Epithelial cell of prostate (primary cell): ENCODE data around the gene E2F2.
A peak's percentile ranks its signal among the peaks of the same experiment; 100 is the strongest.
"Not testable (repeated sequence)": the region's sequence is repeated elsewhere in the genome, so short reads cannot be mapped to it uniquely, and the experiment has no call there.

Experiments used
- DNase-seq: peaks from one replicate; pipeline ENCODE4 v3.0.0-alpha.2; 2011; ENCODE audit warnings: low read depth, low spot score
- H3K27ac ChIP-seq: fragments of 450-650 bp; 2 replicates; pipeline ENCODE4 v1.5.1; 2017; ENCODE audit warnings: mild to moderate bottlenecking

Gene E2F2

DNA sequence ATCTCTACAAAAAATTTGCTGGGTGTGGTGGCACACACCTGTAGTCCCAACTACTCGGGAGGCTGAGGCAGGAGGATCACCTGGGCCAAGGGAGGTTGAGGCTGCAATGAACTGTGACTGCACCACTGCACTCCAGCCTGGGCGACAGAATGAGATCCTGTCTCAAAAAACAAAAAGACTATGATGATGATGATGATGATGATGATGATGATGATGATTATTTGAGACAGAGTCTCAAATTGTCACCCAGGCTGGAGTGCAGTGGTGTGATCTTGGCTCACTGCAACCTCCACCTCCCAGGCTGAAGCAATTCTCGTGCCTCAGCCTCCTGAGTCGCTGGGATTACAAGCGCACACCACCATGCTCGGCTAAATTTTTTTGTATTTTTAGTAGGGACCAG is 38.3 kb downstream of the E2F2 start:
- not testable (repeated sequence) for H3K27ac ChIP-seq

DNA sequence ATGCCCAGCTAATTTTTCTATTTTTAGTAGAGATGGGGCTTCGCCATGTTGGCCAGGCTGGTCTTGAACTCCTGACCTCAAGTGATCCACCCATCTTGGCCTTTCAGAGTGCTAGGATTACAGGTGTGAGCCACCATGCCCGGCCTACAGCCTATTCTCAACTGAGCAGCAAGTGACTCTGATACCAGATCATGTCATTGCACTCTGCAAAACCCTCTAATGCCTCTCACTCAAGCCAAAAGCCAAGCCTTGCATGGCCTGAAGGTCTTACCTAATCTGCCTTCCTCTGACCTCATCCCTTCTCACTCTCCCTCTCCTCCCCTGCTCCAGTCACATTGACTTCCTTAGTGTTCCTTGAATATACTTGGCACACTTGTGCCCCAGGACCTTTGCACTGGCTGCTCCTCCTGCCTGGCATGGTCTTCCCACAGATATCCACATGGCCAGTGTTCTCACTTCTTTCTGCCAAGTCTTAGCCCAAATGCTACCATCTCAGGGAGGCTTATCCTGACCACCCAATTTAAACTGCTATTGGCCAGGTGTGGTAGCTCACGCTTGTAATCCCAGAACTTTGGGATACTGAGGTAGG is 38.8 kb downstream of the E2F2 start:
- DNase-seq: no peak
- H3K27ac ChIP-seq: no peak overlapping the region

More for the DNA sequence above, 38.3 kb downstream of the E2F2 start:
- DNase-seq: not testable (repeated sequence)

DNA sequence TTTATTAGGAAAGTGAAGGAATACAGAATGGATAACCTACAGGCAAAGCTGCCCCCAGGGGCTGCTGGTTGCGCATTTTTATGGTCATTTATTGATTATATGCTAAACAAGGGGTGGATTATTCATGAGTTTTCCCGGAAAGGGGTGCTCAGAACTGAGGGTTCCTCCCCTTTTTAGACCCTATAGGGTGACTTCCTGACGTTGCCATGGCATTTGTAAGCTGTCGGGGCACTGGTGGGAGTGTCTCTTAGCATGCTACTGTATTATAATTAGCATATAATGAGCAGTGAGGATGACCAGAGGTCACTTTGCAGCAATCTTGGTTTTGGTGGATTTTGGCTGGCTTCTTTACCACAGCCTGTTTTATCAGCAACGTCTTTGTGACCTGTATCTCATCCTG is 41.2 kb downstream of the E2F2 start:
- DNase-seq: no peak
- no peak overlapping the region for H3K27ac ChIP-seq

DNA sequence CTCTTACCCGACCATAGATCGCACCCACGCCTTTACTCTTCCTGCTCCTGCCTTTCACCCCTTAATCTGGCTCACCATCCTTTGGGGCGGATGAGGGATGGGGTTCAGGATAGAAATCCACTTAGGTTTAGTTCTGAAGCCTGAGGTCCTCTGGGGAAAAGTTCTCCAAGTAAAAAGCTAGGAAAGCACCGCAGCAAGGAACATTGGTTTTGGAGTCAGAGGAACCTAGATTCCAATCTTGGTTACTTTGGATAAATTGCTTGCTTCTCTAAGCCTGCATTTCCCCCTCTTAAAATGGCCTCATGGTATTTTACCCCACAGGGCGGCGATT is 46.1 kb downstream of the E2F2 start:
- no peak overlapping the region for H3K27ac ChIP-seq
- DNase-seq: no peak

DNA sequence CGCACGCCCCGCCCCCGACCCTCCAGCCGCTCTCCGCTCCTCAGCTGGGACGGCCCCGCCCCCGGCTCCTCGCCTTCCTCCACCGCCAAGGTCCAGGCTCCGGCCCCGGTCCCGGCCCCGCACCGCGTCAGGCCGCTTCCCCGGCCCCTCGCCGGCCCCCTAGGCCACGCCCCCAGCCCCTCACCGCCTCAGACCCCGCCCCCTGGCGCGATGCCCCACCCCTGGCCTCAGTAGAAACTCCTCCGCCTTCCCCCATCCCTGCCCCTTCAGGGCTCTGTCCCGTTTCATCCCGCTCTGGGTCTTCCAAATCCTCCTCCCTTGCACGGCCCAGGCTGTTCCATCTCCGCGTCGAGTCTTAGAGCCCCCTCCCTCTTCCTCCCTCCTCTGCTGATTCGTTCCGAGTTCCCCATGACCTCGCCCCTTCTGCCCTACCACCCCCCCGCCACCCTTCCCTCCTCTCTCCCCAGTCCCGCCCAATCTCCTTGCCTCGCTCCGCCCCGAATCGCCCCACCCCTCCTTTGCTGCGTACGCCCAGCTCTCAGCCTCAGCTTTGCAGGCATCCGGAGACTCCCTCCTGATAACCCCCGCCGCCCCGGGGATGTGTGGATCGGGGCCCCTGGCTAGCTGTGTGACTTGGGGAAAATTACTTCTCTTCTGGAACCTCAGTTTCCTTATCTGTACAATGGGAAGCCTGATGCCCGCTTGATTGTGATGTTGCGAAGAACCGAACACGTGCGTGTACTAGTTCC is 46.6 kb downstream of the E2F2 start:
- no peak overlapping the region for H3K27ac ChIP-seq
- DNase-seq: peak; percentile 50

DNA sequence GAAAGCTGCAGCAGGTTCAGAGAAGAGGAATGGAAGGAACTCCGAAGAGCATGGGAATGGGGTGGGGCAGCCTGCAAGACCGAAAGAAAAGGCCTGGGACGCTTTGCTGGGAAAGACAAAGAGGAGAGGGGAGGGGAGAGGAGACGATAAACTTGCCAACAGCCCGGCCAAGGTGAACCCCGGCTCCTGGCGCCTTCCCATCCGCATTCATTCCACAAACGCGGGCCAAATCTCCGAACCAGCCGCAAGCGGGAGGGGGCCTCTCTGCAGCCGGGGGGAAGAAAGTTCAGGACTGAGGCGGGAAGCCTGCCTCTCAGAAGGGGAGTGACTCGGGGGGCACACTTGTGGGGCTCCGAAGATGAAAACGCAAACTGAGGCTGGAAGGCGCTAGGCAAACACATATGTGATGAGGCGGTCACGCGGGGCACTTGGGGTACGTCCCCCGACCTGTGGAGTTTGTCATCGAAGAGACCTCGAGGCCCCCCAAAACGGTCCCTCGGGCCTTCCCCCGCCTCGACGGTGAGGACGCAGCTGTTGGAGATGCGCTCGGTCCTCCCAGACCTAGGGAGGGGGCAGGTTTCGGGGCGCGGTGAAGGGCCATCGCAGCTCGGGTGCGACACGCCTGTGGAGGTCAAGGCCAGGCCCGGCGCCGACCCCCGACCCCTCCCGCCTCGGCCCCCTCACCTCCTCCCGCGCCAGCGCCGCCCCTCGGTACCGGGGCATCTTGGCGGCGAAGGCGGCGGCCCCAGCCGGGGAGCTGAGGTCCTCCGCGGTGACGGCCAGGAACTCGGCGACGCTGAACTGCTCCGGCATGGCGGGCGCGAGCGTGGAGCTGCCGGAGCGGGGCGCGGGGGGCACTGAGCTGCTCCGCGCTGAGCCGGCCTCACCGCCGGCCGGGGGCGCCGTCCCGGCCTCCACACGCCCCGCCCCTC is 47.4 kb downstream of the E2F2 start, which contains the start of gene ASAP3:
TSS of gene ASAP3 (minus strand) at position 859 of the 932 bp plus-strand sequence. CDS start at position 813, 46 bp downstream.
- no peak within 1 kb of the TSS for H3K27ac ChIP-seq
- no peak for DNase-seq

DNA sequence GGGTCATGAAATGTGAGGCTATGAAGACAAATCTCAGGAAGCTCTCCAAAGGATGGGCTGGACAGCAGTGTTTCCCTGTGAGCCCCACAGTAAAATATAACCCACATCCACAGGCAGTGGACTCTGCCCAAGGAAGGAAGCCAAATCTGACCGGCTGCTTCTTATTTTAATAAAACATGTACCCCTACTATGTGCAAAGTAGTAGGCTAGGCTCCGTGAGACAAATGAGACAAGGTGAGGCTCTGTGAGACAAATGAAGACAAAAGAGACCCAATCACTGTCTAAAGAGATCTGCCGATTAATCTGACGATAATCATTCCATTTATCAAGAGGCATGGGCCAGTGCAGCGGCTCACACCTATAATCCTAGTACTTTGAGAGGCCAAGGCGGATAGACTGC is 49.1 kb downstream of the E2F2 start:
- H3K27ac ChIP-seq: no peak overlapping the region
- DNase-seq: no peak

DNA sequence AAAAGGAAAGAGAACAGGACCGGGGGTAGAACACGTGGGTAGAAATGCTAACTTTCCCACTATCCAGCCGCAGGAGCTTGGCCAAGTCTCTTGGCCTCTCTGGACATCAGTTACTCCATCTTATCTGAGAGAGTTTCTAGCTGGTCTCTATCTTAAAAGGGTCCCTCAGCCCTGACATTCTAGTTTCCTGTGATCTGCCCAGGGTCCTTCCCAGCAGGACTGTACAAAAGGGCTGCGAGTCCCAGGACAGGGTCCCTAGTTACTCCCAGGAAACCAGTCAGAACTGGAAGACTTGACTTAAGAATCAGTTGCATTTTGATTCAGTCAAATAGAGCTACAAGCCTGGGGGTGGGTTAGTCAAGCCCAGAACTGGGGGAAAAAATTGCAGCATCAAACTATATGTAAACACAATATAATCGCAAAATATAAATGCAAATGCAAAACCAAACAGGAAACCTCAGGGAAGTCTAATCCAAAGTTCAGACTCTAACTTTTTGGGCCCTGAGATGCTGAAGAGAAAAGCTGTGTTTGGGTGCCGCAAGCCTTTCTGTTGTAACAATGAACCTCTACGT is 49.9 kb downstream of the E2F2 start:
- H3K27ac ChIP-seq: no peak overlapping the region
- no peak for DNase-seq

DNA sequence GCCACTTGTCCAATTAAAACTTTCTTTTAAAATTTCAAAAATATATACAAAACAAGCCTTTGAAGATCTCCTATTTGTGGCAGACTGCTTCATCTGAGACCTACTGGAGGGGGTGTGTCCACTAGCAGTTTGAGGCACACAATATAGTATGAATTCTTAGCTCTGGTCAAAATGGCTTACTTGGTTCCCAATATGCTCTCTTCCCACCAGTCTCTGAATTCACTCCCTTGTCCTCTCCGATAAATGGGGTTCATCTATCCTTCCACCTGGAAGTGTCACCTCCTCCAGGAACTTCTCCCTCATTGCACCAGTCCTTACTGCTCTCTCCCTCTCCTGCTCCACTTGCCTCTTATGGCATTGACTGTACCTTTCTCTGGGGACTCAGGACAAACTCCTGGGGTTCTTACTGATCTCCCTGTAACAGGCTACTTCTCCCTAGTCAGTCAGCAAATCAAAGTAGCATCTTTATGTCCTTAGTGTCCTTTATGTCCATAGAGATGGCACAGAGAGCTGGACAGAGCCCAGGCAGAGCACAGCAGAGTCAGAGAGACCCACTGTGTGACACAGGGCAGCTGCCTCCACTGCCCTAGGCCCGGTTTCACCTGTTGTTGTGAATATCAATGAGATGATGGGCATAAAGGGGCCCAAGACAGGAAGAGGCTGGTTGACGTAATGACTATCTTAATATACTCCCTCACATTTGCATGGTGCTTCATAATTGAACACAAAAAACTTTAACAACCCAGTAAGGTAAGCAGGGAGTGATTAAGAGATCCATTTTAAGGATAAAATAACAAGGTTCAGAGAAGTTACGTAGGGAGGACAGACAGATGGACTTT is 50.6 kb downstream of the E2F2 start:
- DNase-seq: no peak
- no peak overlapping the region for H3K27ac ChIP-seq

DNA sequence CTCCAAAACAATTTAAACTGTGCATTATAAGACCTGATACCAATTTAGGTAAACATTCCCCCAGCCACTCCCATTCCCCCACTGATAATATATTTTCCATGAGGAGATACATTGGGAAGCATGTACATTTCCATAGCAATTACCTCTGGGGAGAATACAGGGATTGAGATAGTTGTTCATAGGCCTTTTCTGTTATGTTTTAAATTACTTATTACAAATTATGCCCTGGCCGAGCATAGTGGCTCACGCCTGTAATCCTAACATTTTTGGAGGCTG is 51.4 kb downstream of the E2F2 start:
- no peak for DNase-seq
- H3K27ac ChIP-seq: no peak overlapping the region

DNA sequence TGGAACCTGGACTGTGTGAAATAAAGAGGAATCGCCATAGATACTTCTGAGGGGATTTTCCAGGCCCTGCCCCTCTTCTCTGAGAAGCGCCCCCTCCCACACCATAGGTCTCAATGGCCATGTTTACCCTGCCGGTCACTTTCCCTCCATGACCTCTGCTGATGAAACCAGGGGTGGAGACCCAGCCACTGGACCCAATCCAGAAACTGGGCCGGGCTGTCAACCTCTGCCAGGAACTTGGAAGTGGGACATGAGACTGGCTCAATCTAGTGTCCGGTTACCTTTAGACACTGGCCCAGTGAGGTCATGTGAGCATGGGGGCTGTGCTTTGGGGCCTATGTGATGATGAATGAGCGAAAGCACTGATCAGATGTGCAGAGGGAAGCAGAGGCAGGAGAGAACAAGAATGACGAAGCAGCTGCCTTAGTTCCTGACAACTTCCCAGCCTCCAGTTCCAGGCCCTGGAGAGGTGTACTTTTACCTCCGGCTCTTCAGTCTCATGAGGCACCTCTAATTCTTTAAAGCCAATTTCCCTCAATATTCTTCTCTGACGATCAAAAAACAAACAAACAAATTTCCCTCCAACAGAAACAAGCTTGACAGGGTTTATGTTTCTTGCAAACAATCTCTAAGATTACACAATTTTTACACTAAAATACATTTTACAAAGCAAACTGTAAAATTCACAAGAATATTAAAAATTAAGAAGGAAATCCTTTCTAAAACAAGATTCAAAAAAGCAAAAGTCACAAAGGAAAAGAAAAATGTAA is 52.0 kb downstream of the E2F2 start:
- H3K27ac ChIP-seq: no peak overlapping the region
- no peak for DNase-seq

DNA sequence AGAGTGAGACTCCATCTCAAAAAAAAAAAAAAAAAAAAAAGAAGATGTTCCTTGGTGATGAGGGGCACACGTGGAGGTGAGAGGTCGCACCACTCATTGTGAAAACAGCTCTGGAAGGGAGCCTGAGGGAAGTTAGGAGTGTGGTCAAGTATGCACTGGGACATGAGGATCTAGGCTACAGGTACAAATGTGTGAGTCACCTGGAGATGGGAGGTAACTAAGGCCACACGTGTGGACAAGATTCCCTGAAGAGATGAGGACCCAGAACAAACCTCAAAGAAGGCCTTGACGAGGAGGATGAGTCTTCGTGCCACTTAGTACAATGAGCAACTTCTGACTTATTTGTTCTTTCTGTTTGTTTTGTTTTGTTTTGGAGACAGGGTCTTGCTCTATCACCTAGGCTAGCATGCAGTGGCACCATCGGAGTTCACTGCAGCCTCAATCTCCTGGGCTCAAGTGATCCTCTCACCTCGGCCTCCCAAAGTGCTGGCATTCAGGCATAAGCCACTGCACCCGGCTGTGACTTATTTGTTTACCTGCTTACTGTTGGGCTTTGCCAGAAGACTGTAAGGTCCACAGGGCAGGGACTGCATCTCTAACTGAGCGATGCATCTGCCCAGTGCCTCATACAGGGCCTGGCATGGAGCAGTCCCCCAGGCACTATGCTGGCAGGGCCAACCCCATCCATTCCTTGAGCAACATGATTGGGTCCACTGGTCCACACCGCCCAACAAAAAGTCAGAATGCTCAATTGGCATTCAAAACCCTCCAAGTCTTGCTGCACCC is 53.5 kb downstream of the E2F2 start:
- no peak for DNase-seq
- H3K27ac ChIP-seq: no peak overlapping the region

DNA sequence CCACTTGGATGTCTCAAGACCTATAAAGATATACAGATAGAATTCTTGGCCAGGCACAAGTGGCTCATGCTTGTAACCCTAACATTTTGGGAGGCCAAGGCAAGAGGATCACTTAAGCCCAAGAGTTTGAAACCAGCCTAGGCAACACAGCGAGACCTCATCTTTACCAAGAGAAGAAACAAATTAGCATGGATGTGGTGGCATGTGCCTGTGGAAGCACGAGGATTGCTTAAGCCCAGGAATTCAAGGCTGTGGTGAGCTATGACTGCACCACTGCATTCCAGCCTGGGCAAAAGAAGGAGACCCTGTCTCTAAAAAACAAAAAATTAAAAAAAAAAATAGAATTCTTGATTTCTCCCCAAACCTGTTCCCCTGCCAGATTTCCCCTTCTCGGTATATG is 55.4 kb downstream of the E2F2 start:
- no peak for DNase-seq

DNA sequence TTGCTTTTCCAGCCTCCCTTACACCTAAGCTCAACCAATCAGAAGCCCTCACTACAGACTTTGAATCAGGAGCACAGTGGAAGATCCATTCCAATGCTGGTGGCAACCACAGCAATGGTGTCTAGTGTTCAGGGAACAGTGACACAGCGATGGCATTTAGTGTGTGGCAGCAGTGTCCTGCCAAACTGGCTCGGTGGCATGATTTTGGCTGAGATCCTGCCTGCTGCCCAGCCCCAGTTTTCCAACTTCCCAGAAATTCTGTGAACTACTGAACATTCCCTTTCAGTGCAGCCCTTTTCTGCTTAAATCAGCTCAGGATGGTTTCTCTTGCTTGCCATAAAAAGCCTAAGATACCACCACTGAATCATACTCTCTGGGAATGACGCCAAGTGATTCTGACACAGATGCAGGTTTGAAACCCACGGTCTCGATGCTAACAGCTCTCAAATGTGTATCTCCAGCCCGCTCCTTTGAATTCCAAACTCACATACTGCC is 55.9 kb downstream of the E2F2 start:
- H3K27ac ChIP-seq: no peak overlapping the region
- DNase-seq: no peak

More for the DNA sequence above, 55.4 kb downstream of the E2F2 start:
- no peak overlapping the region for H3K27ac ChIP-seq

DNA sequence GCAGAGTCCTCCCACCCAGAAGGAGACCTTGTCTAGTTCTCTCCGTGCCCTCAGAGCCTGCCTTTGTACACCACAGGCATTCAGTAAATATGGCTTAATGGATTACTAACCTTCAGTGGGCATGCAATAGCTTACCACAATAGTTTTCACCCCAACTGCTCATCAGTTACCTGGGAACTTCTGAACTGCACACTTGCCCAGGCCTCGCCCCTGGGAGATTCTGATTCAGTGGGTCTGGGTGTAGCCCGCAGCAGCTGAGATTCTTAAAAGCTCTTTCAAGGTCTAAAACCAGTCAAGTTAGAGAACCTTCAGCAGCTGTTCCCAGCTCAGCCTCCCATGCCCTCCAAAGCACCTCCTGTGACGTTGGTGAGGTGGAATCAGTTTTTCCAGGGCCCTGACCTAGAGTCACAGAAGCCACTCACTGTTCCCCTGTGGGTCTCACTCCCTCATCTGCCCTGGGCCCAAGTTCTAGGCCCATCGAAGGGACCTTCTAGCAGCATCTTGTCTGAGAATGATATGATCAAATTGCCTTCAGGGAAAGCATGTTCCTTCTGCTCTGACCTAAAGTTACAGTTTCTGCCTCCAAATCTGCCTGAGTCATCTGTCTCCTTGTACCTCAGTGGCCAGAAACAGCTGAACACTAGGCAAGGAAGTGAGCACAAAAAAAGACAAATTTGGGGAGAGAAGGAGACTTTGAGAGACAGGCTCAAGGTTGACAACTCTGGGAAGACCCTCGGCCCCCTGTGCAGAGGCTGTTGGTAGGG is 57.8 kb downstream of the E2F2 start:
- H3K27ac ChIP-seq: peak overlapping the region; percentile 42
- DNase-seq: peak; percentile 83

DNA sequence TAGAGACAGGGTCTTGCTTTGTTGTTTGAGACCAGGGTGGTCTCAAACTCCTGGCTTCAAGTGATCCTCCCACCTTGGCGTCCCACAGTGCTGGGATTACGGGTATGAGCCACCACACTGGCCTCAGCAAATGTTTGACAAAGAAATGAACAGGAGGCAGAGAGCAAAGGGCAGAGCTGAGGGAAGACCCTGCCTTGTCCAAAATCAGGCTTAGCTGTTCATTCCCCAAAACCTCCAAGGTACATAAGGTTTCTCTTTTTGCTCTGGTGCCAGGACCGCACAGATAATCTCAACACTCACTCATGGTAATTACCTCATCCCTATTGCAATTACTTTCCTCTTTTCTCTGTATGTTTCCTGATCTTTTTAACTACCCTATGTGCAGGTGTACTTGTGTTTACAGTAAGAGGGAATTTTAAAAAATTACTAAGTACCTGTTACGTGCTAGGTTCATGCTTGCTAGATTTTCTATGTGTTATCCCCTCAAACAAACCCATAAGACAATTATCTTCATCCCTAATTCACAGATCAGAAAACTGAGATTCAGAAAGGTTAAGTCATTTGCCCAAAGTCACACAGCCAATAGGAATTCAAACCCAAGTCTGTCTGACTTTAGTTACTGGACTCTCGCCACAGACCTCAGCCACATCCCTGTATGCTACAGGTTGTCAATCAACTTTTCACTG is 58.5 kb downstream of the E2F2 start:
- peak overlapping the region; percentile 42 for H3K27ac ChIP-seq
- no peak for DNase-seq

DNA sequence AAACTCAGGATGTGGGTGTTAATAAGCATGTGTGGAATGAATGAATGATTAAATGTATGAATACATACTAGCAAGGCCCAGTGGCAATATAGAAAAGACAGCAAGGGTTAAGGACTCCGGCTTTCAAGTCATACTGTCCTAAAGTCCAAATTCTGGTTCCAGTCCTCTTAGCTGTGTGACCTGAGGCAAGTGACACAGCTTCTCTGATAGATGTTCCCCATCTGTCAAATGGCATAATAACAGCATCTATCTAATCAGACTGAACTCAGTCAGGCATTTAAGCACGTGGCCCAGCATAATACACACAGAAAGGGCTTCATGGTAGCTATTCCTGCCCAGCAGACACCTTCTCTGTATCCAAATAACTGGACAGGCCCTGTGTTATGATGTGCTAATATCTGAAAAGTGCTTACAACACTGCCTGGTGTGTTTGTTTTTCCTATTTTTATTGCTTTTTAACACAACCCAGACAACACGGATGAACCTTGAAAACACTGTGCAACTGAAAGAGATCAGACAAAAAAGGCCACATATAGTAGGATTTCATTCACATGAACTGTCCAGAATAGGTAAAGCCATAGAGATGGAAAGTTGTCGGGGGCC is 59.5 kb downstream of the E2F2 start:
- H3K27ac ChIP-seq: no peak overlapping the region
- no peak for DNase-seq
